GM21447 (cell line): Measurements from ENCODE around the gene NUP62CL.

Experiments used
- ATAC-seq: cut with Tn5 transposase; IDR thresholded peaks from one replicate; pipeline ENCODE4 v1.9.1; 2021; ENCODE audit not compliant: unreplicated experiment

The NUP62CL gene

DNA sequence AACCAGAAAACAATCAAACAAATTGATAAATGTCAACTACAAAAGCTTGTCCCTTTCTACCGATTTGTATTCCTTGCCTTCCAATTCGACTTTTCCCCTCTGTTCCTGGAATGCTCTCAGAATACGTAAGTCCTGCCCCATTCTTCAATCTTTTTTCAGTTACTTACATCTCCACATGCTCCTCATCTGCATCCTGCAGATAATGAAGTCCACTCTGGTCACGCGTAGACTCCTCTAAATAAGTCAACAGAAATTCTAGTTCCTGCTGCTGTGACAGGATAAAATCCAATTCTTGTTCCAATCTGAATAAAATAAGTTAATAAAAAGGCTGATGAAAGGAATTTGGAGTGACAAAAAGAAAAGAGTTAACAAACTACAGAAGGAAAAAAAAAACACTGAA, 53.2 kb downstream of the NUP62CL start:
- no peak for ATAC-seq

DNA sequence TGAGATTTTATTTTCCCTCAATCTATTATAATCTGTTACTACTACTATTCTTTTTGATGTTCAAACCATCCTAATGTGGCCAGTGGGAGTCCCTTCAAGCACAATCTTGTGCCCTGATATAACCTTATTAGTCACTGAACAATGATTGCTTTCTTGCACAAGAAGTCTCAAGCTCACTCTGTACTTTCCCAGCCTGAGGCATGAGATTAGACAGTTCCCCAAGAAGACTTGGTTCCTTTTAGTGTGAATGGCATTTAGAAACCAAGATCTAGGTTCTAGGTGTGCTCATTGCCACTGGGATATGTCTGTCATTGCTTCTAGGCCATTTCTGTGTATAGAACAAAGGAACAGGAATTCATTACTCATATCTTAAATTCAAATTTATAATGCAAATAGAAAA, 59.6 kb downstream of the NUP62CL start:
- ATAC-seq, result no peak

DNA sequence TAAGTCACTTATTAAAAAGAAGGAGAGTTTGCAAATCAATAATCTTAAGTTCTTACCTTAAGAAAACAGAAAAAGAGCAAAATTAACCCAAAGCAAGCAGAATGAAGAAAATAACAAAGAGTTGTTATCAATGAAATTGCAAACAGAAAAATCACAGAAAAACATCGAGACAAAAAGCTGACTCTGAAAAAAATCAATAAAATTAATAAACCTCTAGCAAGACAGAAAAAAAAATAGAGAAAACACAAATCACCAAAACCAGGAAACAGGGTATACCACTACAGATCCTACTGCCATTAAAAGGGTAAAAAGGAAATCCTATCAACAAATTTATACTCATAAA, 70.3 kb downstream of the NUP62CL start:
- no peak for ATAC-seq

DNA sequence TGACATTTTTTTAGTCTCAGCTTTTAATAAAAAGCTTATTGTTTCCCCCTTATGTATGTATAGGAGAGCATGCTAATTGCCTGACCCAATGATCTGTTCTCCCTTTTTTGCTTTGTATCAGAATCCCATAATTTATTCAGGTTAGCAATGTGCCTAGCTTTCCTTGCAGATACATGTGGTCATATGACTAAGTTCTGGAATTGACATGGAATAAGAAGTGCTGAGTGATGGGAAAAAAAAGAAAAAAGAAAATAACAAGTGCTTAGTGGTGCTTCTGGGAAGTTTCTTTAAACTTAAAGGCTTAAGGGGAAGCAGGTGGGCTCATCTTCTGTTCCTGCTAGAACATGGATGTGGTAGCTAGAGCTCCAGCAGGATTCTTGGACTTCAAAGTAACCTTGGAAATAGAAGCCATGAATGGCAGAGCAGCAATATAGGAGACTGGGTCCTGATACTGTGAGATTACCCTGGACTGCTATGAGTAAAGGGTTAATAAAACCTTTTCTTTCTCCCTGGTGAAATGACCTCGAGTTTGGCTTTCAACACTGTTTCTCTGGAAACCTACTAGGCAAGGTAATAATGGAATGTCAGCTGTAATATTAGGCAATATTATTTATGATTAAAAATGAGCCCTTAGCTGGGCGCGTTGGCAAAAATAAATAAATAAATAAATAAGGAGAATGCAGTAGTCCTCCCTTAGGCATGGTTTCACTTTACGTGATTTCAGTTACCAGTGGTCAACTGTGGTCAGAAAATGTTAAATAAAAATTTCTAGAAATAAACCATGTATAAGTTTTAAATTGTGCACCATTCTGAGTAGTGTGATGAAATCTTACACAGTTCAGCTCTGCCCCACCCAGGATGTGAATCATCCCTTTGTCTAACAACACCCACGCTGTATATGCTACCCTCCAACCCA, 70.9 kb downstream of the NUP62CL start:
- ATAC-seq, result peak; percentile 51

DNA sequence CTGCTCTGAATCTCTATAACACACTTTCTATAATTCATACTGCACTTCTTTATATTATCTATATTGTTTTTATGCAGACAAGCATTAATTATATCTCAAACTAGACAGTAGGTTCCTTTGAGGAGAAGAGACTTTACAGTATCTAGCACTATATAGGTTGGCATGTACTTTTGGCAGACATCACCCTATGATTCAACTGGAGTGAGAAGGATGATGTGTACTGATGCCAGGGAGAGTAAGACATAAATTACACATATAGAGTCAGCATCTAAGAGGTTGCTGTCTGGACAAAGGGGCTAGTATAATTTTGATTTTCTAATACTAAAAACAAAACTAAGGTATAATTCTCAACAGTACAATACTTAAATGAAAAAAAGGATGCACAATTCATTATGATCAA, 82.5 kb downstream of the NUP62CL start:
- ATAC-seq, result no peak

DNA sequence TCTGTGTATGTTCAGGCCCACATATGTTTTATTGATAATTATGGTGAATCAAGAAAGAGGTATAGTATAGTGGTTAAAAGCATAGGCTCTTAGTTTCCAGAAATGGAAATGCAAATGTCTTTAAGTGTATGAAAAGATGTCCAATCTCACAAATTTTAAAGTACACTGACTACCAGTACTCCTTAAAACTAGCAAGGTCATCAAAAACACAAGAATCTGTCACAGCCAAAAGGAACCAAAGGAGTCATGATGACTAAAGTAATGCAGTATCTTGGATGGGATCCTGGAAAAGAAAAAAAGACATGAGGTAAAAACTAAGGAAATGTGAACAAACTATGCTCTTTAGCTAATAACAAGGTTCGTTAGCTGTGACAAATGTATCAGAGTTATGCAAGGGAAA, 87.0 kb downstream of the NUP62CL start:
- no peak for ATAC-seq

DNA sequence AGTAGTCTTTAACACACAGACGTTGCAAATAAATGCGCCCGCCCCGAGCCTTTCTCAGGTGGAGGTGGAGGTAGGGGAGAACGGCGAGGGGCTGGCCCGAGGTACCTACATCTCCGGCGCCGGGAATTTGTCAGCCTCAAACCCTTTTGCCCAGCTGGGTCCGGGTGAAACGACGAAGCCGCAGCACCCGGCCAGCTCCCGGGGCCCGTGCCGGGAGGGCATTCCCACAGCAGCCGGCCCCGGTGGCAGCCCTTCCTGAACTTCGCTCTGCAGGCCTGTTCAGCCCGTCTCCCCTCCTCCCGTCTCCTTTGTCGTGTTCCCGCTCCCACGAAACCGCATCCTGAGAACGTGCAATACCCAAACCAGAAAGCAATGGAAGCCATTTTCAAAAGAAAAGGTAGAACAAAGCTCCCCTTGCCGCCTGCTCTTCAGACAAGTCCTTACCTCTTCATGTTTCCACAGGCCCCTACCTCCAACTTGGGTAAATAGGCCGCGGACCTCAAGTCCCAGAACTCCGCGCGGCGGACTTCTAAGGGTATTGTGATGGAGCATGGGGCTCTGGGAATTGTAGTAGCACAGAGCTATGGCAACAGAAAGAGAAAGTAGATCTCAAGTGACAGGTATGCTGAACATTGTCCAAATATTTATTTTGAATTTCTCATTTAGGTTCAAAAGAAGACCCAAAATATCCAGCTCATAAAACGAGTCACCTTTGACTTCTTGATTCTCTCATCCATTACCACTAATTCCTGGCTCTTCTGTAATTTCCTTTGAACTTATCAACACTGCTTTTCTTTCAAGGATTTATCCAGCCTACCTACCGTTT, 87.7 kb downstream of the NUP62CL start, which contains the start of gene RBM41:
Gene RBM41, minus strand, starts transcription at position 501 of the 826 bp plus-strand sequence. Its CDS starts 49 bp downstream, at position 452.
- peak; percentile 100 for ATAC-seq

DNA sequence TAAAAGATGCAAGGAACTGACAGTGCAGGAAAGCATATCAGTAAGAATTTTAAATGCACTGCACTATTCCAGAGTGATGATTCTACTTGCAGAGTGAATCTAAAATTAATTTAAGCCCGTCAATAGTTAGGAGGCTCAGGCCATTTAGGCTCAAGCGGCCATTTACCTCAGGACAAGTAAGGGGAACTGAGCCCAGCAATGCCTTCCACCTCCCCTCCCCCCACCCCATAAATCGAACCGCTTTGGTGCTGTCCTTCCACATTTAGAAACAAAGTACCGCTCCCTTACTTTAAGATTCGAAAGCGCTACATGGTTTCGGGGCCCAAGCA, 88.3 kb downstream of the NUP62CL start:
- ATAC-seq, result peak; percentile 3

DNA sequence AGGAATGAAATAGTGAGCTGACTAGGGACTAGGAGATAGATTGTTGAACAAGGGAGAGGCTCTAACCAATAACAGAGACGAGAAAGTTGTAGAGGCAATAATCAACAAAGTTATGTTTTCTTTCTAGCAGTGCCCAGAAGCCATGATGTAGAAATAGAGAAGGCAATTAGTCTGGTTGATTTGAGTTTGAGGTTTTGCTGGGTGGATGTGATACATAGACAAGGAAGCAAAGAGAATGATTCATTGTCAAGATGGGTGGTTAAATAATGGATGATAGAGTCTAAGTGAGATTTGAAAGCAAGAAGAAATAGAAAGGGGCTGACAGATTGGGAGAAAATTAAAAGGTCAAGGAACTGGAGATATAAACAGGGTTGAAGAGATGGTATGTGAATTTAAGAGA, 98.8 kb downstream of the NUP62CL start:
- ATAC-seq, result no peak

DNA sequence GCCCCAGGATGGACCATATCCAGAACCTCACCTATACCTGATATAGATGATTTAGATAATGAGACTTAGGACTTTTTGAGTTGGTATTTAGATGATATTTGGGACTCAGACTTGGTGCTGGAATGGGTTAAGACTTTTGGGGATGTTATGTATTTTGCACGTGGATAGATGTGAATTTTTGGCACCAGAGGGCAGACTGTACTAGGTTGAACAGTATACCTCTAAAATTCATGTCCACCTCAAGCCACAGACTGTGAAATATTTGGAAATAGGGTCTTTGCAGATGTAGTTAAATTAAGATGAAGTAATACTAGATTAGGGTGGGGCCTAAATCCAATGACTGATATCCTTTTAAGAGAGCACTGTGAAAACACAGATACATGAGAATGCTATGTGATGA, 103.3 kb downstream of the NUP62CL start:
- ATAC-seq, result no peak

DNA sequence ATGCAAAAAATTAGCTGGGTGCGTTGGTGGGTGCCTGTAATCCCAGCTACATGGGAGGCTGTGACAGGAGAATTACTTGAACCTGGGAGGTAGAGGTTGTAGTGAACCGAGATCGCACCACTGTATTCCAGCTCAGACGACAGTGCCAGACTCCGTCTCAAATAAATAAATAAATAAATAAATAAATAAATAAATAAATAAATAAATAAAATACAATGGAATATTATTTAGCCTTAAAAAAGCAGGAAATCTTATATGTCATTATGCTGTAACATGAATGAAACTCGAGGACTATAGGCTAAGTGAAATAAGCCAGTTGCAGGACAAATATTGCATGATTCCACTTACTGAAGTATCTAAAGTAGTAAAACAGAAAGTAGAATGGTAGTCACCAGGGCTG, 130.1 kb downstream of the NUP62CL start:
- no peak for ATAC-seq
